Mucosa of descending colon (tissue), 3 donors: ENCODE data around the gene EPHA2. TPM values are rescaled to one million over a fixed set of nuclear protein-coding genes. Genes with fewer than 3 reads are reported as not detected.

Source experiments
- ATAC-seq: fragments of 200-7000 bp; cut with Tn5 transposase; one replicate; pipeline ENCODE4 v1.9.1; 2020; ENCODE audit warnings: mild to moderate bottlenecking, moderate library complexity
- DNase-seq, 3 donors: peaks; one replicate each; pipeline ENCODE4 v3.0.0-alpha.2; 2020
- H3K36me3 ChIP-seq: fragments of 200-600 bp; one replicate; pipeline ENCODE4 v1.8.0; 2021; ENCODE audit warnings: low read depth, mild to moderate bottlenecking
- H3K4me1 ChIP-seq: fragments of 200-600 bp; one replicate; pipeline ENCODE4 v1.8.0; 2021; ENCODE audit warnings: low read depth, mild to moderate bottlenecking
- H3K4me3 ChIP-seq: fragments of 200-600 bp; one replicate; pipeline ENCODE4 v1.8.0; 2021; ENCODE audit warnings: mild to moderate bottlenecking
- H3K9me3 ChIP-seq: fragments of 200-600 bp; one replicate; pipeline ENCODE4 v1.8.0; 2021; ENCODE audit warnings: mild to moderate bottlenecking
- CTCF ChIP-seq: fragments of 200-600 bp; IDR thresholded peaks from one replicate; pipeline ENCODE4 v1.8.0; 2022; ENCODE audit warnings: antibody characterized with exemption, mild to moderate bottlenecking
- intact Hi-C, 2 donors: fragments of 100-400 bp; cut with DNase I in 1 of 2; cut with micrococcal nuclease in 1 of 2; formaldehyde crosslinking; loops; one replicate each; pipeline versions ENCODE4 v1.11.0 to v1.11.1; 2022; cut with DNase I, micrococcal nuclease
- total RNA-seq, 3 donors: library from RNA; stranded (reverse); fragmentation: NEBNext Ultra II Directional in 2 of 3; extraction: Animal tissue kit (Norgen Biotek cat#: 25700) in 2 of 3; gene quantifications; one replicate each; pipeline versions ENCODE4 v1.2.1 to v1.2.4, GENCODE V29; 2021 to 2023
- donor health status: DM: no; HTN: no; CAD: no; lungs with moderate emphysema.
- donor health status: DM: no; HTN: no; CAD: no.
- donor health status: DM: no; HTN: yes; CAD: no.

Gene EPHA2
- total RNA-seq, 3 donors from 2014 or later = 36.8 to 43.5 (median 43.5) TPM

GRCh38 chr1:16146279-16147155, 9.4 kb downstream of the EPHA2 start:
- no peaks in the 10 kb centered on the region for H3K9me3 ChIP-seq
- H3K4me1 ChIP-seq = peaks cover 27% of the 10 kb centered on the region
- intact Hi-C loops = no loop called here
- DNase-seq (peak in 2 of 3 donors; percentile 45 to 63), ATAC-seq (no peak)
- no peak overlapping the region for H3K4me3 ChIP-seq
- TF ChIP-seq CTCF = no peak
- H3K36me3 ChIP-seq = no peaks in the 10 kb centered on the region

- Histone ChIP-seq H3K36me3 (no peaks in the 10 kb centered on the region), H3K4me3 (no peak overlapping the region), H3K4me1 (peaks cover 27% of the 10 kb centered on the region), H3K9me3 (no peaks in the 10 kb centered on the region)
- ATAC-seq (peak; percentile 21), DNase-seq (peak in 2 of 3 donors; percentile 43 to 66)
- no peak for TF ChIP-seq CTCF
- intact Hi-C loops = no loop called here
Observed at GRCh38 chr1:16145662-16146278, 10.1 kb downstream of the EPHA2 start.

- no peak for TF ChIP-seq CTCF
- ATAC-seq (peak; percentile 66), DNase-seq (peak; percentile 86 to 90 (median 87))
- H3K36me3 ChIP-seq = no peaks in the 10 kb centered on the region
- H3K4me1 ChIP-seq = peaks cover 27% of the 10 kb centered on the region
- H3K4me3 ChIP-seq = no peak overlapping the region
- intact Hi-C loops = no loop called here
- no peaks in the 10 kb centered on the region for H3K9me3 ChIP-seq
Observed at GRCh38 chr1:16145030-16145661, 10.7 kb downstream of the EPHA2 start.

GRCh38 chr1:16144325-16145029, 11.4 kb downstream of the EPHA2 start:
- DNase-seq (no peak), ATAC-seq (no peak)
- TF ChIP-seq CTCF = no peak
- intact Hi-C loops = no loop called here
- peaks cover 27% of the 10 kb centered on the region for H3K4me1 ChIP-seq
- H3K36me3 ChIP-seq = no peaks in the 10 kb centered on the region
- no peaks in the 10 kb centered on the region for H3K9me3 ChIP-seq
- no peak overlapping the region for H3K4me3 ChIP-seq

GRCh38 chr1:16143566-16144324, 12.1 kb downstream of the EPHA2 start:
- intact Hi-C loops = no loop called here
- ATAC-seq (peak; percentile 78), DNase-seq (peak; percentile 66 to 86 (median 79))
- no peaks in the 10 kb centered on the region for H3K36me3 ChIP-seq
- no peak overlapping the region for H3K4me3 ChIP-seq
- TF ChIP-seq CTCF = no peak
- peaks cover 27% of the 10 kb centered on the region for H3K4me1 ChIP-seq
- no peaks in the 10 kb centered on the region for H3K9me3 ChIP-seq
